ENCODE results near the gene PRR33. TPM values are rescaled to one million over a fixed set of nuclear protein-coding genes. Genes with fewer than 3 reads are reported as not detected.
A peak's percentile ranks its signal among the peaks of the same experiment; 100 is the strongest.

PRR33 gene
- total and polyA plus RNA-seq, 9 of the 15 experiments (the other 6 are each of a cell fraction or from before 2014, with no cell fraction given), result not detected

DNA sequence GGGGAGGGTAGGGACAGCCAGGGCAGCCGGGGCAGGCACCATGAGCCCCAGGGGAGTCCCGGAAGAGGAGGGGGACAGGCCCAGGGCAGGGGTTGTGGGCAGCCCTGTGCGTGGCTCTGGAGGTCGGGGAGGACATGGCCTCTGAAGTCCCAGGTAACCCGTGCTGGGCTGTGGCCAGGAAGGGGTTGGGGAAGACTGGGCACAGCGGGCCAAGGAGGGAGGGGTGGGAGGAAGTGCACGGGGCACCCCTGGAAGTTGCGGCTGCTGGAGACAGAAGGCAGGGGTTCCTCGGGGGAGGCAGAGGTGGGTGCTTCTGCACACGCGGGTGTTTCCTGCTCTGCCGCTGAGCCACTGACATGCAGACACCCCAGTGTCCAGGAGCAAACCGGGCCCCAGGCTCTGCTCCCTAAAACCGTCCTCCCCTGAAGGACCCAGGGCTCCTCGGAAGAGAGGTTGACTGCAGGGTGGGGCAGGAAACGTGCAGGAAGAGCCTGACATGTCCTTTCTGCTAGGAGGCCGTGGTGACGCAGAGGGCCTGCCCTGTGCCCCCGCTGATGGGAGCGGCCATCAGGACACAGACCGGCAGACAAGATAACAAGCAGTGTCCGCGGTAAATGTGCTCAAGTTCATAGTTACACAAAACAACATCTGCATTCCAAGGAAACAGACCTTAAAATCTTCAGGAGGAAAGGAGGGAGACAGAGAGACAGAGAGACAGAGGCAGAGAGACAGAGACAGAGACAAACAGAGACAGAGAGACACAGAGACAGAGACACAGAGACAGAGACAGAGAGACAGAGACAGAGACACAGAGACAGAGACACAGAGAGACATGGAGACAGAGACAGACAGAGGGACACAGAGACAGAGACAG lies 47.2 kb downstream of the PRR33 start (continued):
- no peak for TF ChIP-seq CREB3 (tag; conservative IDR thresholded peaks at IDR 0.05; ENCODE audit: low read depth)
- TF ChIP-seq PHB (CRISPR knock-in tag; IDR thresholded peaks at IDR 0.05), result no peak
- no peak for TF ChIP-seq L3MBTL2 (IDR thresholded peaks at IDR 0.05)
- TF ChIP-seq ZNF785 (CRISPR knock-in tag; IDR thresholded peaks at IDR 0.05), result no peak
- TF ChIP-seq ZNF146 (CRISPR knock-in tag; IDR thresholded peaks at IDR 0.05; ENCODE audit: unreplicated experiment), result no peak
- no peak for TF ChIP-seq ZNF41 (CRISPR knock-in tag; conservative IDR thresholded peaks at IDR 0.05)
- no peak for TF ChIP-seq ZNF232 (CRISPR knock-in tag; IDR thresholded peaks at IDR 0.05)
- no peak for TF ChIP-seq DIDO1 (tag; IDR thresholded peaks at IDR 0.05; ENCODE audit: low read depth)
- no peak for TF ChIP-seq ZNF239 (CRISPR knock-in tag; IDR thresholded peaks at IDR 0.05)
- TF ChIP-seq, protein P1, sequence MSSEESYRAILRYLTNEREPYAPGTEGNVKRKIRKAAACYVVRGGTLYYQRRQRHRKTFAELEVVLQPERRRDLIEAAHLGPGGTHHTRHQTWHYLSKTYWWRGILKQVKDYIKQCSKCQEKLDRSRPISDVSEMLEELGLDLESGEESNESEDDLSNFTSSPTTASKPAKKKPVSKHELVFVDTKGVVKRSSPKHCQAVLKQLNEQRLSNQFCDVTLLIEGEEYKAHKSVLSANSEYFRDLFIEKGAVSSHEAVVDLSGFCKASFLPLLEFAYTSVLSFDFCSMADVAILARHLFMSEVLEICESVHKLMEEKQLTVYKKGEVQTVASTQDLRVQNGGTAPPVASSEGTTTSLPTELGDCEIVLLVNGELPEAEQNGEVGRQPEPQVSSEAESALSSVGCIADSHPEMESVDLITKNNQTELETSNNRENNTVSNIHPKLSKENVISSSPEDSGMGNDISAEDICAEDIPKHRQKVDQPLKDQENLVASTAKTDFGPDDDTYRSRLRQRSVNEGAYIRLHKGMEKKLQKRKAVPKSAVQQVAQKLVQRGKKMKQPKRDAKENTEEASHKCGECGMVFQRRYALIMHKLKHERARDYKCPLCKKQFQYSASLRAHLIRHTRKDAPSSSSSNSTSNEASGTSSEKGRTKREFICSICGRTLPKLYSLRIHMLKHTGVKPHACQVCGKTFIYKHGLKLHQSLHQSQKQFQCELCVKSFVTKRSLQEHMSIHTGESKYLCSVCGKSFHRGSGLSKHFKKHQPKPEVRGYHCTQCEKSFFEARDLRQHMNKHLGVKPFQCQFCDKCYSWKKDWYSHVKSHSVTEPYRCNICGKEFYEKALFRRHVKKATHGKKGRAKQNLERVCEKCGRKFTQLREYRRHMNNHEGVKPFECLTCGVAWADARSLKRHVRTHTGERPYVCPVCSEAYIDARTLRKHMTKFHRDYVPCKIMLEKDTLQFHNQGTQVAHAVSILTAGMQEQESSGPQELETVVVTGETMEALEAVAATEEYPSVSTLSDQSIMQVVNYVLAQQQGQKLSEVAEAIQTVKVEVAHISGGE (CRISPR knock-in tag; IDR thresholded peaks at IDR 0.05), result peak in 1 of 3 experiments; percentile 50; a peak in 1 of 6 replicates
- no peak for TF ChIP-seq ZNF253 (CRISPR knock-in tag; conservative IDR thresholded peaks at IDR 0.05)
- no peak for TF ChIP-seq ZNF282 (CRISPR knock-in tag; IDR thresholded peaks at IDR 0.05)
- no peak for TF ChIP-seq ZFP1 (CRISPR knock-in tag; IDR thresholded peaks at IDR 0.05)
- TF ChIP-seq, protein P2, sequence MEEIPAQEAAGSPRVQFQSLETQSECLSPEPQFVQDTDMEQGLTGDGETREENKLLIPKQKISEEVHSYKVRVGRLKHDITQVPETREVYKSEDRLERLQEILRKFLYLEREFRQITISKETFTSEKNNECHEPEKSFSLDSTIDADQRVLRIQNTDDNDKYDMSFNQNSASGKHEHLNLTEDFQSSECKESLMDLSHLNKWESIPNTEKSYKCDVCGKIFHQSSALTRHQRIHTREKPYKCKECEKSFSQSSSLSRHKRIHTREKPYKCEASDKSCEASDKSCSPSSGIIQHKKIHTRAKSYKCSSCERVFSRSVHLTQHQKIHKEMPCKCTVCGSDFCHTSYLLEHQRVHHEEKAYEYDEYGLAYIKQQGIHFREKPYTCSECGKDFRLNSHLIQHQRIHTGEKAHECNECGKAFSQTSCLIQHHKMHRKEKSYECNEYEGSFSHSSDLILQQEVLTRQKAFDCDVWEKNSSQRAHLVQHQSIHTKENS (CRISPR knock-in tag; IDR thresholded peaks at IDR 0.05), result no peak
- TF ChIP-seq MLX (CRISPR knock-in tag; conservative IDR thresholded peaks at IDR 0.05), result no peak
- TF ChIP-seq, protein P3, sequence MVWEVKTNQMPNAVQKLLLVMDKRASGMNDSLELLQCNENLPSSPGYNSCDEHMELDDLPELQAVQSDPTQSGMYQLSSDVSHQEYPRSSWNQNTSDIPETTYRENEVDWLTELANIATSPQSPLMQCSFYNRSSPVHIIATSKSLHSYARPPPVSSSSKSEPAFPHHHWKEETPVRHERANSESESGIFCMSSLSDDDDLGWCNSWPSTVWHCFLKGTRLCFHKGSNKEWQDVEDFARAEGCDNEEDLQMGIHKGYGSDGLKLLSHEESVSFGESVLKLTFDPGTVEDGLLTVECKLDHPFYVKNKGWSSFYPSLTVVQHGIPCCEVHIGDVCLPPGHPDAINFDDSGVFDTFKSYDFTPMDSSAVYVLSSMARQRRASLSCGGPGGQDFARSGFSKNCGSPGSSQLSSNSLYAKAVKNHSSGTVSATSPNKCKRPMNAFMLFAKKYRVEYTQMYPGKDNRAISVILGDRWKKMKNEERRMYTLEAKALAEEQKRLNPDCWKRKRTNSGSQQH (CRISPR knock-in tag; IDR thresholded peaks at IDR 0.05), result peak; percentile 85; the same call in 1 of the 2 replicates
- TF ChIP-seq PYGO2 (tag; IDR thresholded peaks at IDR 0.05), result no peak
- no peak for TF ChIP-seq LCOR (CRISPR knock-in tag; IDR thresholded peaks at IDR 0.05)
- no peak for TF ChIP-seq THAP7 (CRISPR knock-in tag; IDR thresholded peaks at IDR 0.05)

All from K562 (cell line).